PC-3 (cell line): ENCODE data around the gene MRRF.

ENCODE experiments used
- CTCF ChIP-seq: fragments of 300-600 bp; sonication (generic); conservative IDR thresholded peaks from 2 replicates; pipeline ENCODE4 v1.5.1; 2017; ENCODE audit warnings: antibody characterized with exemption, low read depth, mild to moderate bottlenecking, low read length
- EZH2 ChIP-seq: fragments of 300-600 bp; sonication (generic); IDR thresholded peaks from one replicate; pipeline ENCODE4 v1.6.1; 2017; ENCODE audit warnings: antibody characterized with exemption, mild to moderate bottlenecking, low read length; ENCODE audit not compliant: unreplicated experiment

- TF ChIP-seq EZH2 = no peak
- TF ChIP-seq CTCF = no peak
Observed at GRCh38 chr9:122228568-122229484, 35.9 kb upstream of the MRRF start, which contains the start of gene LHX6.
